Central memory CD4-positive, alpha-beta T cell (primary cell): Measurements from ENCODE around the gene FNDC3B.

ENCODE experiments used
- DNase-seq: peaks from one replicate; pipeline ENCODE4 v3.0.0; 2022

FNDC3B gene

DNA sequence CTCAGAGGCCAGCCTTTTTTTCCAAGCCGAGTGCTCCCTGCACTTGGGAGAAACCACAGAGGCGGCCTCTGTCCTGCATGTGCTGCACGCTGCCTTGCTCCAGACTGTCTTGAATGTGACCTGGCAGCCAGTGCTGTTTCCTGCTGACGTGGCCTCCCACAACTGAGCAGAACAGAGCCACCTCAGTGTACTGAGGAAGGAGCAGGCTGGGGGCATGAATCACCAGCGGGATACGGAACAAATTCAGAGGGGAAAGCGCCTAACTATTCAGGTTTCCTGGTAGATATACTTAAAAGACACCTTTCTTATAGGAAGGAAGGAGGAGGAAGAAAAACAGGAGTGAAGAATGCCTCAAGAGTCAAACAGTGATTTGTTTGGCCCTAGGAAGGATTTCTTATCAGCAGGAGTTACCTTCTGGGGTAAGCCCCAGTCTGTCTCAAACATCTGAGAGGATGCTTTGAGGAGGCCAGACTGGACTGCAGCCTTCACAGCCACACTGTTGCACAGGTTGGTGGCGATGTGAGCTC, 114.0 kb downstream of the FNDC3B start:
- no peak for DNase-seq

DNA sequence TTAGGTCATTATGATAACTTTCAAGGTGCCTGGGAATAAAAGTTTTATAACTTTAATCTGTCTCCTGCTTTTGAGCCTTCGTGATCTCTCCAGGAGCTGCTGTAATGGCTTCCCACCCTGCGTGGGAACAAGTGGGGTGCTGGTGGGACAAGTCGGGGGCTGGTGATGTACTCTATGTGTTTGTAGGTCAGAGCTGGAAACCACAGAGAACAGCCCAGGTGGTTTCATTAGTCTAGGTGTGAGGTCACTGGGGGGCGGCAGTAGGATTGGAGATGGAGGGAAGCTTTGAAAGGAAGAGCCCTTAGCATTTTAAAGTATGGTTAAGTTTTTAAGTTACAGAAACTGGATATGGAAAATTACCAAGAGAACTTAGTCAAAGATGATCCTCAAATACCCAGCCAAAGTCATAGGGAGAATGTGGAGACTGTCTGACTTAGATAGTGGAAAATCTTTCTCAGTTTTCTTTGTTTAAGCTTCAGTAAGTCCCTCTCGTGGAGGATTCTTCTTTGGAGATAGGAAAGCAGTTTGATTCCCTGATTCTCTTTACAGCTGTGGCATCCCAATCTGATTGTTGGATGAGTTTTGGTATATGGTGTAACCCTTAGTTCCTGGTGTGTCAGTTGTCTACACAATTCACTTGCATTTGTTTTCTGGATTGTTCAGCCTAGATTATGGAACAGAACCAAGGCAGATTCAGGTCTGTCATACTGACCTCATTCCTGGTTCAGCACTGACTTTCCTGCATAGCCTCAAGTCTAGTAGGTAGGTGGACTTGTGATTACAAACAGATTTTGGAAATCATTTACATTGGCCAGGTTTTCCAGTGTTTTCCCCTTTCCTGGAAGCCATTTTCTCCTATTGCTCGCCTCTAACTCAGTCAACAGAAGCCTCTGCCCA, 115.6 kb downstream of the FNDC3B start:
- no peak for DNase-seq

DNA sequence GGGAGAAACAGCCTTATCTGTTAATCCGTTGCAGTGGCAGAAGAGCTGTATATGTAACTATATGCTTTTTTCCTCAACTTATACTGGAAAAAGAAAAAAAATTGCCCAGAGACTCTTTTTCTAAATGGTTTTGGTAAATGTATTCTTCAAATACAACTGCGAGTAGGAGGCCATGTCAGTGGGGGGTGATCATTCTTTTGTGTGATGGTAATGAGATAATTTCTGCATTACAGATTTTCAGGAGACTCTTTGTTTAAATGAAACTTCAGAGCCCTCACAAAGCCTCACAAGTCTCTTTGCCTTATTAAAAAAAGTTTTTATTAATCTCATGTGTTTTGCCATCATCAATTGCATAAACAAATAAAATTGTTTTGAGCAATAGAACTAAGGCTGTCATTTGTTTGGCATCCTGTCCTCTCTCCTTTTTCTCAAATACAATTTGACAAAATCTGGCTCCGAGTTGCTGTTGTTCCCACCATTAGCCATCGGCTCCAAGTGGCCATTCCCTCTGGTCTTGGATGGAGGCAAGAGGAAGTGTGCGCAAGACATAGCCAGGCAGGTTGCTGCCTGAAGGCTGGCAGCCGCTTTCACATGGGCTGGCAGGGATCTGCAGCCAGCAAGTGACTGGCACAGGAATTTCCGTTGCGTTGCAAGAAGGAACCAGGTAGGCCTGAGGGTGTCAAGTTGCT, 116.7 kb downstream of the FNDC3B start:
- DNase-seq: no peak

DNA sequence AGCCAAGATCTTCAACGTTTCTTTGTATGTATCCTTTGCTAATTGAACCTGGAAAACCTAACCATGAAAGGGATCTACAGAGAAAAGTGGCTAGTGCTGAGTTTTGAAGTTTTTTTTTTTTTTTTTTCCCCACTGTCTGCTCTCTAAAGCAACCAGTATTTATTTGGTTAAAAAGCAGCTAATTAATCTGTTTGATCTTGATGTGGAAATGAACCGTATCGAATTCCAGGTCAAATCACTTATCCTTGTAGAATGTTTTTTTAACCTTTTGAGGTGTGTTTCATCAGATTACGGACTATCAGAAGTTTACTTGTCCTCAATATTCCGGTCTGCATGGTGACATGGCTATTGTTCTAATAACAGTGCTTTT, 117.2 kb downstream of the FNDC3B start:
- no peak for DNase-seq

DNA sequence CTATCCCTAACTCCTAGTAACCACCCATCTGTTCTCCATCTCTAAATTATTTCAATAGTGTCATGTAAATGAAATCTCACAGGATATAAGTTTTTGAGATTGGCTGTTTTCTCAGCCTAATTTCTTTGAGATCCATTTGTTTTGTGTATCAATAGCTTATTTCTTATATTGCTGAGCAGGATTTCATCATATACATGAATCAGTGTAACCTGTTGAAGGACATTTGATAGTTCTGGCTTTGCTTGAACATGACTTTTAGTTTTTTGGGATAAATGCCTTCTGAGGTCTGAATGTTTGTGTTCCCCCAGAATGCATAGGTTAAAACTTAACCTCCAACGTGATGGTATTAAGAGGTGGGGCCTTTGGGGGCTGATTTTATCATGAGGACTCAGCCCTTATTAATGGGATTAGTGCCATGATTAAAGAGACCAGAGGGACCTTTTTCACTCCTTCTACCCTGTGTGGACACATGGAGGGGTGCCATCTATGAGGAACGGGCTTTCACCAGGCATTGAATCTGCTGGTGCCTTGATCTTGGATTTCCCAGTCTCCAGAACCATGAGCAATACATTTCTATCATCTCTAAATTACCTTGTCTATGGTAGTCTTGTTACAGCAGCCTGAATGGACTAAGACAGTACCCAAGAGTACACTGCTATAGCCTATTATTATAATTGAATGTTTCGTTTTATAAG, 118.3 kb downstream of the FNDC3B start:
- DNase-seq: no peak

DNA sequence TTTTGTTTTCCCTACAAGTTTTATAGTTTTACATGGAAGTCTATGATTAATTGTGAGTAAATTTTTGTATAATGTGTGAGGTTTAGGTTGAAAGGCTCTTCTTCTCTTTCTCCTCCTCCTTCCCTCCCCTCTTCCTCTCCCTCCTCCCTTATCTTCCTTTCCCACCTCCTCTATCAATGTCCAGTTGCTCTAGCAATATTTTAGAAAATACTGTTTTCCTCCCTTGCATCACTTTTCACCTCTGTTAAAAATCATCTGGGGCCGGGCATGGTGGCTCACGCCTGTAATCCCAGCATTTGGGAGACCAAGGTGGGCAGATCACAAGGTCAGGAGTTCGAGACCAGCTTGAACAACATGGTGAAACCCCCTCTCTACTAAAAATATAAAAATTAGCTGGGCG, 119.4 kb downstream of the FNDC3B start:
- DNase-seq: no peak

DNA sequence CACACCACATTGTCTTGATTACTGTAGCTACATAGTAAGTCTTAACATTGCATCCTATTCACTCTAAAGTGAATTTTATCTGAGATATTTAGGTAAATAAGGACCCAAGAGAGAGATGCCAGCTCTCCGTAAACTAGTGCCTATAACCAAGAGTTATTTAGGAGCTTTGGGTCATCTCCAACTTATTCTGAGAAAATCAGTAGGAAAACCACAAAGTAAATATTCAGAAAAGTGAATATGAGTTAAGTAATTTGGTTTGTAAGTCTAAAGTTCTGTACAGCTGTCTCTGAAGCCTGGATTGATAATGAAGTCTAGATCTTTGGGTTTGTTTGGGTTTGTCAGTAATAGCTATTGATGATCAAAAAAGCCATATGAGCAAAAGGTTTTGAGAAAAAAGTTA, 120.0 kb downstream of the FNDC3B start:
- no peak for DNase-seq

DNA sequence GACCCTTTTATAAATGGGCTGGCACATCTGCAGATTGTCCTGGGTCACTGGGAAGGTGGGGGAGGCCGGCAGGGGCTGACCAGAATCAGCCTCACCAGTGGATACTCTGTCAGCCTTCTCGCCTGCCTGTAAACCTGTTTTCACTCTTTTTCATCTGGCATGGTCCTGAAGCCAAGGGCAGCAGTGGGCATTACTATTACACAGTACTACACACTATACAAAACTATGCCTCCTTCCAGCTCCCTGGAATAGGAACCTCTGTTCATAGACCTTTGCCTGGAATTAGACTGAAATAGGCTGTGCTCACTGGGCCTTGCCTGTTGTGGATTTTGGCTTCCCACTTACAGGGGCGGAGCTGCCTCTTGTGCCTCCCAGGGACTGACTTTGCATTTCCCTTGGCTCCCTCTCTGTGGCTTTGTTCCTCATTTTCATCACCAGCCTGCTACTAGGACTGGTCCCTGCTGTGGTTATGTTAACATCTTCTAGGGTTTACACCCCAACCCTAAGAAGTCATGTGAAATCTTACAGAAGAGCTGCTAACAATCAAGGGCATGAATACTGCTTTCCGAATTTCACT, 120.7 kb downstream of the FNDC3B start:
- DNase-seq: no peak

DNA sequence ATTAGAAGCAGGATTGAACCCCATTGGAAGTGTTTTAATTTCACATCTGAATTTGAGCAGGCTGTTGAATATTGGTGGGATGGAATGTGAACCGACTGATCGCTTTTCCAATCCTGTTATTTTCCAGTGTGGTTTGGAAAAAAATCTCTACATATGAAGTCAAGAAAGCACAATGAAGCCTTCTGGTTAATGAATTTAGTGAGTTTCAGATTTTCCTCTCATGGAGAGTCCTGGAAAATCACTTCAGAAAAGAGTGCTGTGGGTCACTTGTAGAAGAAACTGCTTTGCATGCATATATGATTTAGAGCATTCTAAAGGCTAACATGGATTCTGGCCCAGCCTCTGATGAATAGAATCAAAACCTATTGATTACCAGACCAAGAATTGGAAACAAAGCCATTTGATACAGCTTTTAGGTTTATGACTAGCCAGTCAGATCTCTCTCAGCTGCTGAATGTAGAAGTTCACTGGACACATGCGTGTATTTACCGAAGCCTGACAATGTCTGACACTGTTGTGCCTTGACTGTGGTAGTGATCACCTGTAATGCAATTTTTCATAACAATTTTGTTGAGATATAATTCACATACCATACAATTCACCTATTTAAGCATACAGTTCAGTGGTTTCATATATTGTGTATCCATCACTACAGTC, 121.9 kb downstream of the FNDC3B start:
- no peak for DNase-seq

DNA sequence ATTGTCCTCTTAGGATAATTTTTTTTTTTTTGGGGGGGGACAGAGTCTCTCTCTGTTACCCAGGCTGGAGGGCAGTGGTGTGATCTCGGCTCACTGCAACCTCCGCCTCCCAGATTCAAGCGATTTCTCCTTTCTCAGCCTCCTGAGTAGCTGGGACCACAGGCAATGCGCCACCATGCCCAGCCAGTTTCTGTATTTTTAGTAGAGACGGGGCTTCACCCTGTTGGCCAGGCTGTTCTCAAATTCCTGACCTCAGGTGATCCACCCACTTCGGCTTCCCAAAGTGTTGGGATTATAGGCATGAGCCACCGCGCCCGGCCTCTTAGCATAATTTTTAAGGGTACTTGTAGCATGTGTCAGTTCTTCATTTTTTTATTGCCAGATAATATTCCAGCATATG, 122.6 kb downstream of the FNDC3B start:
- DNase-seq: no peak

DNA sequence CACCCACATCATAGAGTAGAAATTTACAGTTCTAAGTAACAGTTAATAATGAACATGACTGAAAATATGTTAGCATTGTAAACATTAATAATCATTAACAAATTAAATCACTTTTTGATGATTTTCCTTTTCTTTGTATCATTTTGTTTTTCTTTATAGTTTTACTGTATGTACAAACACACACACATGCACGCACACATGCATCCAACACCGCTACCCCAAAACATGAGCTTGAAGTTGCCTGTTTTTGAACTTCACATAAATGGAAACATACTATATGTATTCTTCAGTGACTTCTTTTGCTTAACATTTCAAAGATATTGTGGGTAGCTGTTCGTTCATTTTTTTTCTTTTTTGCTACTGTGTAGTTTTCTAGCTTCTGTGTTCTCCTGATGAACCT, 123.9 kb downstream of the FNDC3B start:
- DNase-seq: no peak

DNA sequence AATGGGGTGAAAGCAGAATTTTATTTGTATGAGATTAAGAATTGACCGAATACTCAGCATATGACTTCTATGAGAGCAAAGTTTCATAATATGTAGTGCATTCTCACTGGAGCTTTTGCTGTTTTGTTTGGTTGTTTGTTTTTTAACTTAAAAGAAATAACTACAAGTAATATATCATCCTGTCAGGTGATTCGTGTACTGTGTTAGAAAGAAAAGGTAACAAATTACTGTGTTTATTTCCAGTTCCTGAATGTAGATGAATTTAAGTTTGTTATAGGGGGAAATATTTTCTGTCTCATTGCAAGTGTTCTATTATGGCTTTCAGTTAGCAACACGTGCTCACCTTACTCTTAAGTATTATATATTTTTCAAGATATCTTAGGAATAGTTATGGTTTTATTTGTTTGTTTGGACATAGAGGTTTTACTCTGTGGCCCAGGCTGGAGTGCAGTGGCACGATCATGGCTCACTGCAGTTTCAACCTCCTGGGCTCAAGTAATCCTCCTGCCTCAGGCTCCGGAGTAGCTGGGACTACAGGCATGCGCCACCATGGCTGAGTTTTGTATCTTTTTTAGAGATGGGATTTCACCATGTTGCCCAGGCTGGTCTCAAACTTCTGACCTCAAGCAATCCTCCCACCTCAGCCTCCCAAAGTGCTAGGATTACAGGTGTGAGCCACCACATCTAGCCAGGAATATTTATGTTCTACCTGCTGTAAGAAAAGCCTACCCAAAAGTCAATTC, 125.4 kb downstream of the FNDC3B start:
- DNase-seq: no peak

DNA sequence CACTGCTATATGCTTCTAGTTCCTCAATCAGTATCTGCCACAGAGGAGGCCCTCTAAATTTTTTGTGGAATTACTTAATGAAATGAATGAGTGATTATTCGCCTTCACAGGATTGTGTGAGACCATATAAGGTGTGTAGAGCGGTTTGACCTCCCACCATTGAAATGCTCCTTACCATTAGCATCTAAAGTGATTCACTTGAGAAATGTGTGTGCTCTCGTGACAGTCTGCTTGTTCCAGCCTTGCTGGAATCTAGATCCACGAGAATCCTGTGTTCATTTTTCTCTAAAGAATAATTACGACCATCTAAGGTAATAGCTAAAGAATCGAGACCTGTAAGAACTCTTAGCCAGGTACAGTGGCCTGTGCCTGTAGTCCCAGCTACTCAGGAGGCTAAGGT, 126.9 kb downstream of the FNDC3B start:
- no peak for DNase-seq

DNA sequence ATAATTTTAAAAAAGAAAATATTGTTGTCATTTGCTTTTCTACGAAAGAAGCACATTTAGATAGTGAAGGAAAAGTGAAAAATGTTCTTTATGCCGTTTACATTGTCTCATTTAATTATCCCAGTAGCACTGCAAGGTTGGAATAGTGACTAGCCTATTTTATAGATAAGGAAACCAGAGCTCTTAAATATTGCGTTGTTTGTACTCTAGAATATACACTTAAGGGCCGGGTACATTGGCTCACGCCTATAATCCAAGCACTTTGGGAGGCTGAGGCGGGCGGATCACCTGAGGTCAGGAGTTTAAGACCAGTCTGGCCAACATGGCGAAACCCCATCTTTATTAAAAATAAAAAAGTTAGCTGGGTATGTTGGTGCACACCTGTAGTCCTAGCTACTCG, 127.5 kb downstream of the FNDC3B start:
- DNase-seq: no peak

DNA sequence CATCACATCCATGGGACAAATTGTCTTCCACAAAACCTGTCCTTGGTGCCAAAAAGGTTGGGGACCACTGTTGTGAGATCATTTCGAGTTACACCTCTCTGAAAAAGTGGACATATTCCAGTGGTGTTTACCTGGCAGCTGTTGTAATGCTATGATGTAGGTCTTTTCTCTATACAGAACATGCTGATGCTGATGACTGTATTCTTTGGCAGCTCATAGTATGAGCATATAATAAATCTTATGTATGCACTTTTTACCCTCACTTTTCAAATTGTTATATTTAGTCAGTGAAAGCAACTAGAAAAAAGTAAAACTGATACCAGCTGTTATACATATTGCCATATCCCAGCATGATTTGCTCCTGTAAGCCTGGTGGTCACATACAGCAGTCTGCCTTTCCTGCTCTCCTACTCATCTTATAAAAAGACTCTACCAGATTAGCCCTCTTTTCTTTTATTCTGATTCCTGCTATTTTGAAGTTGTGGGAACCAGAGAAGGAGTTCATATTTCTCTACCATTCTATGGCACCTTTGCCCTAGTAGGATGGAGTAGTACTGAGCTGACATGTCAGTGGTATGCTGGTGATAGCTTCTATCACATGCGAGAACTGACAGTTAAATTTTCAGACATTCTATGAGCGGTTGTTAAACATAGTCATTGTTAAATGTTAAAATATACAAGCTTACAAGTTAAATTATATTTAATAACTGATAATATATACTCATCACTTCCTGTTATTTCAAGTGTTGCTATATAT, 128.7 kb downstream of the FNDC3B start:
- no peak for DNase-seq

DNA sequence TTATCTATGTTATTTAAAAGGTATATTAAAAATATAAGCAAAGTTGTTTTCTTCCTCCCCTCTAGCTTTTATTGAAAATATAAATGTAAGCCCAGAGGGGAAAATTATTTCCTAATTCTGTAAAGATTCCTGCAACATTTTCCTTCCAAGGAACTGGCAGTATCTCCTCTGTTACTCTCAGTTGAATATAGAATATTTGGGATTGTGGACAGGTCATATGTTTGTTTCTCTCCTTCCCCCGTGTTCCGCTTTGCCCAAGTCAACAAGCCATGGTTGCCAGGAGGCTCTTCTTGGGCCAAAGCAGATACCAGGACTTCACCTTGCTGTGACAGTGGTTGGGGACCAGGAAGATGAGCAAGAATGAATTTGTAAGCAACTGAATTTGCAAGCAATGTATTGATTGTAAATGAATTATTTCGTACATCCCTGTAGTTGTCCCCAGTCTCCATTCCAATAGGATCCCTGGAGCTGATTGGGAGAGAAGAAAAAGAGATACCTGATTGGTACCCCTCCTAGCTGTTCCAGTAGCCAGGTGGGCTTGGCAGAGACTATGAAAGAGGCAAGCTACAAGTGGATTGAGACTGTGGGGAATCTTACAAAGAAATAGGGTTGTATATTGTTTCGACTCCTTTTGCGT, 130.8 kb downstream of the FNDC3B start:
- DNase-seq: no peak

DNA sequence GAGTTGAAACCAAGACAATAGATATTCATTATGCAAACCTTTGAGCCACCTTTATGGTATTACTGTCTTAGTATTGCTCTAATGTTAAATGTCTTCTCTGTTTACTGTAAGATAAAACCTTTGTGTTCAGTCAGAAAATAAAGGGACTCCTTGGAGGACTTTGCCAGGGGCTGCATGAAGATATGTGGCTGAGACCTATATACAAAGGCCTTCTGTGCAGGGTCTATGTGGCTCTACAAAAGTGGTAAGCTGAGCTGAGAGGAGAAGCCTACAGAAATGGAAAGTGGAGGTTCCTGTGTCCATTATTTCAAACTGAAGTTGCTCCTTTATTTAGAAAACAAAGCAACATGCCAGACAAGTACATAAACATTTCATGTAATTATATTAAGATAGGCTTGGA, 131.5 kb downstream of the FNDC3B start:
- DNase-seq: no peak

DNA sequence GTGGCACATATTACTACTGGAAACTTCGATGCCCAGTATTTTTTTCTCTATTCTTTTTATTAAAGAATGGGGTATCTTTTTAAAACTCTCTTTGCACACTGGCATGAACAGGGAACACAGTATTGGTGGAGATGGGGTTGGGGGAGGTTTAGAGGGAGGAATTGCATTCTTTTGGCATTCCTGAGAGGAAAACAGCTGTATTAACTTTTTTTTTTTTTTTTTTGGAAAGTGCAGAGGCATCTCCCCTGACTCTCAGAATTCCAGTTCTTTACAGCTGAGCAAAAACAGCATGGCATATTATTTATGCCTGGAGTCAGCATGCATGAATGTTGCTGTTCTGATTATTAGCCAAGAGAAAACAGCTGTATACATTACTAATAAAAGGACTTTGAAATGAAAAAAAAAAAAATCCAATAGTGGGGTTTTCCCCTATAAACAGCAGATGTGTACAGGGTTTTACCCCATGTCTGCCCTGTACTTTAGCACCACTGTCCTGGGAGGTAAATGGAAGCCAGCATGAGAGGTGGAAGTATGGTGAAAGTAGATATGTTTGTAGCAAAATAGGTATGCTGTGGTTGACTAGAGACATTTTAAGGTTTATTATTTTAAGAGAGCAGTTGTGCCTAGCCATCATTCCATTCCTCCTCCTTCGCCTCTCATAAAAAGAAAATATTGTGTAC, 132.2 kb downstream of the FNDC3B start:
- DNase-seq: no peak

DNA sequence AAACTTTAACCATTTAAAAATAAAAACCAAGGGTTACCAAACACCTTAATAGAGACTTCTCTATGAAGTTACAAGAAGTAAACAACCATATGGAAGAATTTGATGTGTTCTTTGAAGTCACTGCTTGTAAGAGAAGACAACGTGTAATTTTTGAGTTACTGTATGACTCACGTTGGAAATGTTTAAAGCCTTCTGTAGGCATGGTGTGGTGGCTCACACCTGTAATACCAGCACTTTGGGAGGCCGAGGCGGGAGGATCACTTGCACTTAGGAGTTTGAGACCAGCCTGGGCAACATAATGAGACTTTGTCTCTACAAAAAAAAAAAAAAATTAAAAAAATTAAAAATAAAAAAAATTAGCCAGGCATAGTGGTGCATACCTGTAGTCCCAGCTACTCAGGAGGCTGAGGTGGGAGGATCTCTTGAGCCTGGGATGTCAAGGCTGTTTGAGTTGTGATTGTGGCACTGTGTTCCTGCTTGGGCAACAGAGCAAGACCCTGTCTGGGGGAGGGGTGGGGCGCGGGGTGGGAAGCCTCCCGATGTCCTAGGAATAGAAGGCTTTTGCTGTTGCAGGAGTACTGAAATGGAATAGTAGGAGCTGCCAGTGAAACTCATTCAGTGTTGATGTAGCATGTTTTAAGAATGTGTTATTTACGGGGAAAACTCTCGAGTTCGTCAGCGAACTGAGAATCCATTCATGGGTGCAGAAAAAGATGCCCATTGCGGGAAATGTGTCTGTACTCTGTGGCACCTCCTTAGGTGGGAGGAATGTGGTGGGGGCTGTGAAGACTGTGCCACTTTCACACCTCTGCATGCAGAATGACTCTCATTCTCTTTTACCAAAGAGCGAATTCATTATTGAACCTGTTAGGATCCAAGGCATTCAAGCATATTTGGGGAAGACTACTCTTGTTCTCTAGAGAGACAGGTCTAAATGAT, 134.2 kb downstream of the FNDC3B start:
- DNase-seq: no peak
